ENCODE results near the gene KCNJ15. TPM values are rescaled to one million over a fixed set of nuclear protein-coding genes. Genes with fewer than 3 reads are reported as not detected.

The KCNJ15 gene
- total RNA-seq, 6 experiments from 2014 or later, result 0.43 to 3.5 (median 1.1) TPM

GRCh38 chr21:38308532-38309119 lies 51.8 kb downstream of the KCNJ15 start:
- DNase-seq (no peak), ATAC-seq (peak in 2 of 4 donors; percentile 13 to 48)
- H3K36me3 ChIP-seq, result no peaks in the 10 kb centered on the region
- WGBS (ENCODE audit: insufficient coverage, low coverage, low lambda C conversion rate, missing lambda C conversion rate), result 46% methylated on average over 8 of the region's 9 CpGs
- no peak overlapping the region for H3K4me3 ChIP-seq
- H3K27ac ChIP-seq, result peak overlapping the region in 1 of 3 donors; percentile 9
- H3K27me3 ChIP-seq, result no peaks in the 10 kb centered on the region
- H3K9me3 ChIP-seq, result no peaks in the 10 kb centered on the region
- TF ChIP-seq POLR2A (IDR thresholded peaks at IDR 0.05) (no peak), CTCF (IDR thresholded peaks at IDR 0.05) (no peak)
- intact Hi-C loops (cut with DNase I), result no loop called here
- peaks cover 3 to 34% (median 10%) of the 10 kb centered on the region in 4 donors for H3K4me1 ChIP-seq

GRCh38 chr21:38310646-38311485 lies 54.1 kb downstream of the KCNJ15 start:
- Histone ChIP-seq H3K36me3 (no peaks in the 10 kb centered on the region), H3K27me3 (no peaks in the 10 kb centered on the region), H3K4me1 (peaks cover 3 to 34% (median 10%) of the 10 kb centered on the region in 4 donors), H3K4me3 (no peak overlapping the region), H3K27ac (no peak overlapping the region), H3K9me3 (no peaks in the 10 kb centered on the region)
- DNase-seq, result no peak
- 81% methylated on average over 9 of the region's 9 CpGs for WGBS (ENCODE audit: insufficient coverage, low coverage, low lambda C conversion rate, missing lambda C conversion rate)
- intact Hi-C loops (cut with DNase I), result no loop called here
- TF ChIP-seq POLR2A (IDR thresholded peaks at IDR 0.05) (no peak), CTCF (IDR thresholded peaks at IDR 0.05) (no peak)
- ATAC-seq, result peak in 3 of 4 donors; percentile 32 to 54 (median 51)

- ATAC-seq, result peak in 3 of 4 donors; percentile 20 to 45 (median 23)
- intact Hi-C loops (cut with DNase I), result no loop called here
- DNase-seq, result no peak
- H3K4me1 ChIP-seq, result peaks cover 3 to 34% (median 10%) of the 10 kb centered on the region in 4 donors
- 40% methylated on average over 6 of the region's 6 CpGs for WGBS (ENCODE audit: insufficient coverage, low coverage, low lambda C conversion rate, missing lambda C conversion rate)
- no peak overlapping the region for H3K27ac ChIP-seq
- TF ChIP-seq POLR2A (IDR thresholded peaks at IDR 0.05), result no peak
- no peak for TF ChIP-seq CTCF (IDR thresholded peaks at IDR 0.05)
- no peaks in the 10 kb centered on the region for H3K27me3 ChIP-seq
- no peak overlapping the region for H3K4me3 ChIP-seq
- H3K36me3 ChIP-seq, result no peaks in the 10 kb centered on the region
- no peaks in the 10 kb centered on the region for H3K9me3 ChIP-seq
Measured at GRCh38 chr21:38311765-38312164, 55.0 kb downstream of the KCNJ15 start.

GRCh38 chr21:38312822-38313221 lies 56.0 kb downstream of the KCNJ15 start:
- Histone ChIP-seq H3K9me3 (no peaks in the 10 kb centered on the region), H3K4me3 (no peak overlapping the region), H3K4me1 (peaks cover 3 to 34% (median 10%) of the 10 kb centered on the region in 4 donors), H3K36me3 (no peaks in the 10 kb centered on the region), H3K27me3 (no peaks in the 10 kb centered on the region), H3K27ac (peak overlapping the region in 2 of 3 donors; percentile 24 to 38)
- DNase-seq (no peak), ATAC-seq (peak; percentile 78 to 92 (median 86))
- WGBS (ENCODE audit: insufficient coverage, low coverage, low lambda C conversion rate, missing lambda C conversion rate), result 22% methylated on average over 1 of the region's 1 CpG
- no peak for TF ChIP-seq POLR2A (IDR thresholded peaks at IDR 0.05)
- no peak for TF ChIP-seq CTCF (IDR thresholded peaks at IDR 0.05)
- intact Hi-C loops (cut with DNase I), result no loop called here
